ENCODE measurements around the gene ZNF367. TPM values are rescaled to one million over a fixed set of nuclear protein-coding genes. Genes with fewer than 3 reads are reported as not detected.

ZNF367 gene
- total RNA-seq, 1 donor from 2014 or later: 1.8 TPM

GRCh38 chr9:96437454-96437853 lies 19.3 kb upstream of the ZNF367 start:
- DNase-seq (ENCODE audit: extremely low read depth, low read depth, low spot score): no peak

DNA sequence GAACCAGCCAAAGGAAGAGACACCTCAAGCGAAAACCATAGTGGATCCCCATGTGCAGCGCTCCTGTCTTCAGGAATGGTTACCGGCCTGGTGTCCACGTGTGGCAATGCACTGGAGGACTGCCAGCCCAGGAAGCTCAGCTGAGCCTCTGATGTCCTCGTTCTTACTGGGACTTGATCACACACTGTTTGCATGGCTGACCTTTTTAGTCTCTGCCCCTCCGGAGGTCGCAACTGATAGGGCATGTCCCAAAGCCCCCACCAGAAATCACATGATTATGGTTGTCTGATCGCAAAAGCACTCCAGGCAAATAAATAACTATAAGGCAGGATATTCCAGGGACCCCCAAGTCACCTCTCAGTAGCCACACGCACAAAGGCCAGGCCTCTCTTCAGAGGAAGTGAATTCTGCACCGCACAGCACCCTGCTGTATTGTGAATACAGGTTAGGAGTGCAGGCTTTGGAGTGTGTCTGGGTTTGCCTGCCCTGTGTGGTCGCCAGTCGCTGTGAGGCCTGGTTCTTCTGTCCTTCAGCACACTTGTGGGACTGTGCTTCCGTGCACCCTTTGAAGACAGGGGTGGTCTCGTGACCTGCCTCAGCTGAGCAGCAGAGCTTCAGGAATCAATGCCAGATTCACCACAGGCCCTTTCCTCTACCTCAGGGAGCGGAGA lies 18.4 kb upstream of the ZNF367 start:
- no peak for DNase-seq (ENCODE audit: extremely low read depth, low read depth, low spot score)

DNA sequence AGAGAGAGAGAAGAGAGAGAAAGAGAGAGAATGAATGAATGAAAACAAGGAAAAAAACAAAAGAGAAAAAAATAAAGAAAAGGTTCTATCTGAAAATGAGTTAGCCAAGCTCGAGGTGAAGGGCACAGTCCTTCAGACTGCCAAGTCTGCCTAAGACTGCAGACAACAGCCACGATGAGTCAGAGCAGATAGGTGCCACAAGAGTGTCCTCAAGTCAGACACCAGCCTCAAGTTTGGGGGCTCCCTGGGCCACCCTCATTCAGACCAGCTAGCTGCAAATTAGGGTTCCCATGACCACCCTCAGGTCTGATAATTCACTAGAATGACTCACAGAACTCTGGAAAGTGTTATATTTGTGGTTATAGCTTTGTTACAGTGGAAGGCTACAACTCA lies 17.9 kb upstream of the ZNF367 start:
- no peak for DNase-seq (ENCODE audit: extremely low read depth, low read depth, low spot score)

DNA sequence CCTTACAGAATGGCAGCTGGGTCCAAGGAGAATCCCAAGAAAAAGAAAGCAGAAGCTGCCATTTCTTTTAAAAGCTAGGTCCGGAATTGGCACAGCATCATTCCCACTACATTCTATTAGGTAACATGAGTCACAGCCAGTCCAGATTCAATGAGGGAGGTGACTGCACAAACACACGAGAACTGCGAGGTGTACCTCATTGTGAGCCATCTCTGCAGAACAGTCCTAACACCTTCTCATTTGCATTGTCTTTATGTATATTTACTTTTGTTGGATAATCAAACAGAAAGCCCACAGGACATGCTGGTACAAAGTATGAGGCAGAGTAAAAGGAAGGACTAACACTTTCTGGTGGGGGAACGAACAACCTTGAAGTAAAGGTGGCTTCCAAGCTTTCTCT lies 17.2 kb upstream of the ZNF367 start:
- DNase-seq (ENCODE audit: extremely low read depth, low read depth, low spot score): no peak

- no peak for DNase-seq (ENCODE audit: extremely low read depth, low read depth, low spot score)
Measured at GRCh38 chr9:96430377-96430776, 12.2 kb upstream of the ZNF367 start.

DNA sequence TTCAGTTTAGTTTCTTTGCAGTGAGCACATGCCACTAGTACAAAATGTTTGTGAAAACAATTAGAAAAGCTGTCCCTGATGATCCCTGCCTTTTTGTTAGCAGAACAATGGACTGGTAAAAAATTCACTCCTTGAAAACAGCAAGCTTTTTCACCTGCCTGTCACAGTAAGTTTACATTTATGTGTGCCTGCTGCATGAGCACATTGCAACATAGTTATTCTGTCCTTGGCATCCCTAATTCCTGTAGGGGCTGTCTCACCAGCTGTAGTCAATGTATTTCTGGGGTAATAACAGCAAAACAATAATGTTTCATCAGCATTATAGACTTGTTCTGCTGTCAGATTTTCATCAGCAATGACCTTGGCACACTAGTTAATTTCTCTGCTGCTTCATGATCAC lies 11.6 kb upstream of the ZNF367 start:
- DNase-seq (ENCODE audit: extremely low read depth, low read depth, low spot score): no peak

DNA sequence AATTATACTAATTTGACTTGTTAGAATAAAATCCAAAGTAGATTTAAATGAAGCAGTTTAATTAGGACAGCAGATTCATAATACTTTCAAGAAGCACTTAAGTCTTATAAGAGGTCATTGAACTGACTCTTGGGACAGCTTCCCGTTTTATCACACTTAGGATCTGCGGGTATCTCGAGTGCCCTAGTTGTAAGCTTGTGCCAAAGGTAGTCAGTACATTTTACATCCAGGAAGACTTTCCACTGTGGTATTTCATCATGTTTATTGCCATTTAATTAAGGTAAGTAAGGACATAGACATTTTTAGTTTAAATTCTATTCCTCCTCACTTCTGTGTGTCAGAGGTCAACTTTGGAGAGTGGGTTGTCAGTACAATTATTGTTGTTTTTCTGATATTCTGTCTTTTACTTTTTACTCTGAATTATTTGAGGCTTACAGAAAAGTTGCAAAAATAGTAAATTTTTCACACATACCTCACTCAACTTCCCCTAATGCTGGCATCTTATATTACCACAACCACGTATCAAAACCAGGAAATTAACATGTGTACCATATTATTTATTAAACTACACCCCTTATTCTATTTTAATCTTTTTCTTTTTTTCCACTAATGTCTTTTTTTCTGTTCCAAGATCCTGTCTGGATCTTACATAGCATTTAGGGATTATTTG lies 7.5 kb upstream of the ZNF367 start:
- no peak for DNase-seq (ENCODE audit: extremely low read depth, low read depth, low spot score)

GRCh38 chr9:96423985-96424336 lies 5.8 kb upstream of the ZNF367 start:
- DNase-seq (ENCODE audit: extremely low read depth, low read depth, low spot score): no peak

DNA sequence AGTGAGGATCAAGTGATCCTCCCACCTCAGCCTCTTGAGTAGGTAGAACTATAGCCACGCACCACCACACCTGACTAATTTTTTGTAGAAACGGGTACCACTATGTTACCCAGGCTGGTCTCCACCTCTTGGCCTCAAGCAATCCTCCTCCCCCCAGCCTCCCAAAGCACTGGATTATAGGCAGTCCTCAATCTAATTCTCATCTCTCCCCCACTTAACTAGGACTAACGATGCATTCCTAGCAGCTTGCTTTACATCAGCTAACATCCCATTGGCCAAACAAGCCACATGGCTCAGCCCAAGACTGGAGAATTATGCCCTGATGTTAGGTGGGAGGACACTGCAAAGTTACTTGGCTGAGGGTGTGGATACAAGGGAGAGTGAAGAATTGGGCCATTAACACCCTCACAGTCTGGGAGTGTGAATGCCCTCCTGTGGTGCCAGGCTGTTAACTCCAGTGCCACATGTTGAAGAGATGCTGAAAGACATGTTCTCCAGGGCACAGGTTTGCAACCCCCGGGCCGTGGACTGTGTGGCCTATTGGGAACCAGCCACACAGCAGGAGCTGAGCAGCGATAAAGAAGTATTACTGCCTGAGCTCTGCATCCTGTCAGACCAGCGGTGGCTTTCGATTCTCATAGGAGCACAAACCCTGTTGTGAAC lies 5.3 kb upstream of the ZNF367 start:
- DNase-seq (ENCODE audit: extremely low read depth, low read depth, low spot score): no peak

GRCh38 chr9:96420468-96421219 lies 2.5 kb upstream of the ZNF367 start:
- peak; percentile 96 for DNase-seq (ENCODE audit: extremely low read depth, low read depth, low spot score)

GRCh38 chr9:96419691-96419969 lies 1.5 kb upstream of the ZNF367 start:
- DNase-seq (ENCODE audit: extremely low read depth, low read depth, low spot score): no peak

DNA sequence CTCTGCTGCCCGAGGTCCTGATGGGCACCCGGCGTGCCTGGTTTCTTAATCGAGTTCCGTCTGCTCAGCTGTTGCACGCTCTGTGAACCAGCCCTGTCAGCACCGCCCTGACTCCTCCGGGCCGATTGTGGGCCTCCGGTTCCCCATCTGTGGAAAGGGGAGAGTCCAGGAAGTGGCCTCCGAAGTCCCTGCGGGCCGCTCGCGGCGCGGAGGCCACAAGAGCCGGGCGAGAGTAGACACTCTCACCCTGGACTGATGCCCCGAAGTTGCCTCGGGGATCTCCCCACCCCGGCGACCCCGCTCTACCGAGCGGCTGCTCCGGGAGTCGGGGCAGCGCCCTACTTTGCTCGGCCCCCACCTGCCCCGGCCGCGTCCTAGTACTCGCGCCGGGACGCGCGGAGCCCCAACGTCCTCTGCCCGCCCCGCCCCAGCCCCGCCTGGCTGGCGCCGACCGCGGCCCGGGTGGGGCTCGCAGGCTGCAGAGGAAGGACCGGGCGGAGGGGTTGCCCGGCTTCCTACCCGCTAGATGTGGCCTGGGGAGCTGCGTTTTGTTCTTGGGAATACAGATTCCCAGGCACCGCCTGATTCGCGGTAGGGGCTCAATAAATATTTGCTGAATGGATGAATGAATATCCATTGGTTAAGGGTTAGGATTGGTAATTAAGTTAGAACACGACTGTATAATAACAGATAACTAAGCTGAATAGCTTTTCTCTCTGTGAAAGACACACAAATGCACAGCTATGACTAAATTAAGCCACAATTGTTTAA lies 935 bp upstream of the ZNF367 start:
- DNase-seq (ENCODE audit: extremely low read depth, low read depth, low spot score): no peak

DNA sequence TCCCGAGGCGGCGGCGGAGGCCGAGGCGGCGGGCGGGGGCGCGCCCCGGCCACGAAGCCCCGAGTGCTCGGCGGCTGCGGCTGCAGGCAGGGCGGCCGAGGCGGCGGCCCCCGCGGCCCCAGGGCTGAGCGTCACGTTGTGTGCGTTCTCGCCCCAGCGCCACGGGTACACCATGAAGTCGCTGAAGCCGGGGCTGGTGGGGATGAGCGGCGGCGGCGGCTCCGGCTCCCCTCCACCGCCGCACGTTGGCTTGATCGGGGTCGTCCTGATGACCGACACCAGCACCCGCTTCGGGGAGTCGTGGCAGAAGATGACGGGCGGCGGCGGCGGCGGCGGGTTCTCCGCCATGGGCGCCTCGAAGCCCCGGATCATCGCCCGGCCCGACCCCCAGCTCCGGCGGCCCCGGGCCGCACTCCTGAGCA lies 498 bp downstream of the ZNF367 start:
- DNase-seq (ENCODE audit: extremely low read depth, low read depth, low spot score): no peak

- DNase-seq (ENCODE audit: extremely low read depth, low read depth, low spot score): no peak
Measured at GRCh38 chr9:96417051-96417586, 1.1 kb downstream of the ZNF367 start.

DNA sequence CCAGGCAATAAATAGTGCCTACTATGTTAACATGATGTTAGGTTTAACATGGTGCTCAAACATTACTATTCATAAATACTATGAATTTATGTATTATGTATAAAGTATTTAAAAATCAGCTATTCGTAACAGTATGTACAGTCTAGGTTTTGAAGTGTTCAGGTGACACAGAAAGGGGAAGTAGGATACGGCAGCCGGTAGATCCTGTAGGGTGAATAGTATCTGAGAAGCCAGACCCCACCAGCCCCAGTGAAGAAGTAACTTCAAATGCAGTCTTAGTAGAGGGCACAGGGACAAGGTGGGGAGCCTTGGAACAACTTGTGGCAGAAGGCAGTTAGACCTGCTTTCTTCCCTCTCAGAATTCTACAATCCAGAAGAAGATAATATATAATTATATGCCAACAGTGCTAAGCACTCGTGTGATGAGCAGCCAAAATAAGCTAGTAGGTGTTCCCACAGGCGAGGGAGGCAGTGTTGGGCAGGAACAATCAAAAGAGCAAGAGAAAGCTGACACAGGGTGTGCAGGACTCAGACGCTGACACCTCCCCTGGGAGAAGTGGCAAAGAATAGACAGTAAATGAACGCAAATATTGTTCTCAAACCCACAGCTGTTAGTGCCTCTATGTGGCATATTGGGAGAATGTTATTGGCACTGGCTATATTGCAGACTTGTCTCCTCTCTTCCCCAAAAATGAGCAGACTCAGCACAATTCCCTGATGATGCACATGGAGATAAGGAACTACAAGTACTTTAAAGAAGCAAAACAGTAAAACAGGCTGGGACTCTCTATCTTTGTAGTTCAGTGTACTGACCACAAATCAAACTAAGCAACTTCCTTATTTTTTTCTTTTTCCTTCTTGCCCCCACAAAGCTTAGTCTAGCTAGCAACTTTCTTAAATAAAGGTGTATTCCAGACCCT lies 4.6 kb downstream of the ZNF367 start:
- no peak for DNase-seq (ENCODE audit: extremely low read depth, low read depth, low spot score)

DNA sequence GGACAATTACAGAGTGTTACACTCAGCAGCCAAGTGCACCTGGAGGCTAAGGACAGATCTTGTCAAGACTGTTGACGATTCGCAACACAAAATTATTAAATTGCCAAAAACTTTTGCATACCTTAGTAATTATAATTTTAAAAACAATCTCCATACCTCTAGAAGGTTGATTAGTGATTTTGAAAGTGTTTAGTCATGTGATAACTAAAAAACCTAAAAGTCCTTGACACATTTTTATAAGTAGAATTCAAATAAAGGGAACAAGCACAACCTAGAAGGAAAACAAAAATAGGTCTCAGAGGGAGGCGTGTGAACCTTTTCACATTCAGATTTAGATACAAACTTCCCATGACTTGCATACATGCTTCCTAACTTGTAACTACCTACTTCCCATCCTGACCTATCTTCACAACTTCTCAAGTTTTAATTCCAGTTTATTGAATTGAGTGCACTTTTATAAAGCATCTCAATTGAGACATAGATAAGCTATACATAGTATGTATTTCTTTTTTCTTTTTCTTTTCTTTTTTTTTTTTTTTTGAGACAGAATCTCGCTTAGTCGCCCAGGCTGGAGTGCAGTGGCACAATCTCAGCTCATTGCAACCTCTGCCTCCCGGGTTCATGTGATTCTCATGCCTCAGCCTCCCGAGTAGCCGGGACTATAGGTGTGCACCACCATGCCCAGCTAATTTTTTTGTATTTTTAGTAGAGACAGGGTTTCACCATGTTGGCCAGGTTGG lies 5.8 kb downstream of the ZNF367 start:
- DNase-seq (ENCODE audit: extremely low read depth, low read depth, low spot score): no peak

GRCh38 chr9:96411129-96411838 lies 6.9 kb downstream of the ZNF367 start:
- DNase-seq (ENCODE audit: extremely low read depth, low read depth, low spot score): no peak
